H7 (cell line): ENCODE results near the gene ARHGEF16. TPM values are rescaled to one million over a fixed set of nuclear protein-coding genes. Genes with fewer than 3 reads are reported as not detected.

Experiments used
- DNase-seq: peaks from one replicate; pipeline ENCODE4 v3.0.0; 2012
- H3K27me3 ChIP-seq: 2 replicates; pipeline ENCODE4 v1.6.0; 2011; ENCODE audit warnings: mild to moderate bottlenecking, low read length; ENCODE audit not compliant: control insufficient read depth, insufficient read depth
- H3K36me3 ChIP-seq: replicated peaks from 2 replicates; pipeline ENCODE4 v1.5.1; 2011; ENCODE audit warnings: low read length; ENCODE audit not compliant: control insufficient read depth, insufficient read depth
- H3K4me3 ChIP-seq: 2 replicates; pipeline ENCODE4 v1.5.1; 2011; ENCODE audit warnings: low read depth, mild to moderate bottlenecking, control low read depth, low read length, moderate library complexity; ENCODE audit not compliant: insufficient read depth
- total RNA-seq: library from RNA; depleted of rRNA; stranded (reverse); fragments of >200 nt; shearing (Covaris generic); gene quantifications from 2 replicates; pipeline ENCODE4 v1.2.3, GENCODE V29; 2014

The ARHGEF16 gene
- total RNA-seq, 1 experiment from 2014 or later: 45.8 TPM

DNA sequence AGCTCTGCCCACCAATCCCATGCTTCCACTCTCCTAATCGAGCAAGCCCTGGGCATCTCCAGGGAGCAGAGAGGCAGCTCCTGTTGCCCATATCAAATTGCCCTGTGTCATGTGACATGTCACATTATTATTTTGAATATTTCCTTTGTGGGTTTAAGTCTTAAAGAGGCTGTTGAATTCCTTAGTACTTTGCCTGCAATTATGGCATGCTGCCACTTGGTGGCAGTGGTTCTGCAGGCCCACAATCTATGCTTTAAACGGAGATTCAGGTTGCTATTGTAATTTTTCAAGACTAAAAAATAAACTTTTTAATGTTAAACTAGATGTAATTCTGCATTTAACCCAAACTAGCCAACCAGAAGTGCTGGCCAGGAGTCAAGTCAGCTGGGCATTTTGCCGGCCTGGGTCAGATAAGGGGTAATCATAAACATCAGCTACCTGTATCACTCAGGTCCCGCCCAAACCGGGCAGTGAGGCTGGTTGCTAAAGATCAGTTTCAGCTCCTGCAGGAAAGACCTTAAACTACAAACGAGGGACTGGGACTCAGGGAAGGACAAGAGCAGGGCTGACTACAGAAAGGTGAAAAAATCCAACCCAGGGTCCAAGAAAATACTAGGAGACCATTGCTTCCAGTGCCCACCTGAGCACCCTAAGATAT is 37.3 kb upstream of the ARHGEF16 start:
- Histone ChIP-seq H3K36me3 (no peaks in the 10 kb centered on the region), H3K4me3 (no peak overlapping the region), H3K27me3 (no peaks in the 10 kb centered on the region)
- DNase-seq: no peak

DNA sequence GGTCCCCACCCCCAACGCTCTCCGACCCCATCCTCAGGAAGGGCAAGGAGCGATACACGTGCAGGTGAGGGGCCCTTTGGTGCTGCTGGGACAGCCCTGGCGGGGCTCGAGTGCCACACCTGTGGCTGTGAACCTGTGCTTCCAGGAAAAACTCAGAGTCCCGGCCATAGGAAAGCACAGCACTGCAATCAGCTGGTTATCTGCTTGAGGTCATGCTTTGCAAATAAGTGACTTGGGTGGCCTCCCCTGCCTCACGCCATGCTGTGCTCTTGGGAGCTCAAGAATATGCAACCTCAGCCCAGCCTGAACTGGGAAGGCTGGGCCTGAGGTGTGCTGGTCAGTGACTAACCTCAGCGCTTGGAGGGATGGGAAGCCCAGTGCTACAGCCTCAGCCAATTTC is 36.5 kb upstream of the ARHGEF16 start:
- Histone ChIP-seq H3K4me3 (no peak overlapping the region), H3K27me3 (no peaks in the 10 kb centered on the region), H3K36me3 (no peaks in the 10 kb centered on the region)
- no peak for DNase-seq

DNA sequence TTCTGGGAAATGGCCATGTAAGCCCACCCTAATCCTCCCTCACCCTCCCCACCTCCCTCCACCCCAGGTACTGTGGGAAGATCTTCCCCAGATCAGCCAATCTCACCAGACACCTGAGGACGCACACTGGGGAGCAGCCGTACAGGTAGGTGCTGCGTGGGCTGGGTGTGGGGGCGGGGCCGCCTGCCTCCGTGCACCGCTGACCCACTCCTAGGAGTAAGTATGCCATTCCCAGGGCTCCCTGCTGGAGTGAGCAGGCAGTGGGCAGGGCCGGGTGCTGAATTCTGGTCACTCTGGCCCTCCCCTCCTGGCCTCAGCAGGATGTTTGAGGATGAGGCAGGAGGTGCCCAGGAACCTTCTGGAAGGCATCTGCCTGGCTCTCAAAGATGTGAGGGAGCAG is 35.9 kb upstream of the ARHGEF16 start:
- H3K36me3 ChIP-seq: no peaks in the 10 kb centered on the region
- no peak for DNase-seq
- no peaks in the 10 kb centered on the region for H3K27me3 ChIP-seq
- no peak overlapping the region for H3K4me3 ChIP-seq

DNA sequence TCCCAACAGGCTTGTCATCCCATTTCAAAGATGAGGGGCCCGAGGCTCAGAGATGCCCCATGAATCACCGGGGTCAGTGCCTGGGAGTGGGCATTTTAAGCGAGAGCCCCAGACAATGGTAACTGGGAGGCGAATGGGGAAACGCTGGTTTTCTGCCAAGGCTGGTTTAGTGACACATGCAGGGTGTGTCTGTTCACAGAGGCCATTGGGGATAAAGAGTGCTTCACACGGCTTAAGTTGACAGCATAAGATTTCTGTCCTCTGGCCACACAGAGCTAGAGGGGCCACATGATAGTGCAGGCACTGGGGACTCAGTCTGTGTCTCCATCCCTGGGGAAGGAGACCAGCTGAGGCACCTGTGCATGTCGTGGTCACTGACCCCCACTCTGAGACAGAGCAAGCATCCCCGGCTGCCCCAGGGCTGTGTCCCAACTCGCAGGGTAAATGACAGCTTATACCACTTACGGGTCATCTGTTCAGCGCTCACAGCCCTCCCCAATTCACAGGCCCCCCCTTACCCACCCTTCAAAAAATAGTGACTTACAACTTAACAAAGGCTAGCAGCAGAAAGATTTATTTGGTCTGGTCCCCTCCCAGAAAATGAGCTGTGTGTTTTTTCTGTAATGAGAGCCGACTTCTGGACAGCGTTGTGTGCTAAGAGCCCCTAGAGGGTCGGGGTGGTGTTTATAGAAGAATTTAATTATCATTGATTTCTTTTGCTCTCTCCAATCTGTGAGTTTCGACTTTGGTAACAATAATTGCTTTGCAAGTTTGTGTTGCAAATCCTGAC is 34.9 kb upstream of the ARHGEF16 start:
- H3K36me3 ChIP-seq: no peaks in the 10 kb centered on the region
- no peak for DNase-seq
- H3K4me3 ChIP-seq: no peak overlapping the region

DNA sequence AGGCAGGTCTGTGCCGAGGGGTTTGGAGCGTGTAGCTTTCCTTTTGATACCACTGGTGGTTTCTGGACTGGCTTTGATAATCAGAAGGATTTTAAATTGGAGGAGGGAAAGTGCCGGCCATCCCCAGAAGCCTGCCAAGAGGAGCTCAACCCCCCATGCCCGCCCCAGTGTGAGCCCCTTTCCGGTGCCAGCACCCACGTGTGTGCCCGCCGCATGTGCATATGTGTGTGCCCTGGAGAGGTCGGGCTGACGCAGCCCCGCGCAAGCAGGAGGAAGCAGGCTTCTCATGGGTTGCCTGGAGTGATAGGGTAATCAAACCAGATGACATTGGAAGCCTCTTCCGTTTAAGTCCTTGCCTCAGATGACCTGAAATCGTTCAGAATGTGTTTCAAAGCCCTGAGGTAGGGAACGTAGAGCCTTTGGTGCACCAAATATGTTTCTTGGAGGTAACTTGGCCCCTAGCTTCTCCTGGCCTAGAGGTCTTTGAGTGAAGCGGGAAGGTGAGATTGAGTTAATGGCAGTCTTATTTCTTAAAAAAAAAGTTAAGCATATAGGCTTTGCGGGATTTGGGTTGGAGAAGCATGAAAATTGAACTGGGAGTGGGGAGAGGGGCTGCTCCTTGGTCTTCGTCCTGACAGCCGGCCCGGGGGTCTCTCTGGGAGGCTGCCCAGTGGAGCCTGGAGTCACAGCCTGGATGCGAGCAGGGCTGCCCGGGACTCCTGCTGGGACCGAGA is 34.1 kb upstream of the ARHGEF16 start:
- Histone ChIP-seq H3K36me3 (no peaks in the 10 kb centered on the region), H3K27me3 (no peaks in the 10 kb centered on the region), H3K4me3 (no peak overlapping the region)
- no peak for DNase-seq

More for the DNA sequence above, 34.9 kb upstream of the ARHGEF16 start:
- no peaks in the 10 kb centered on the region for H3K27me3 ChIP-seq

DNA sequence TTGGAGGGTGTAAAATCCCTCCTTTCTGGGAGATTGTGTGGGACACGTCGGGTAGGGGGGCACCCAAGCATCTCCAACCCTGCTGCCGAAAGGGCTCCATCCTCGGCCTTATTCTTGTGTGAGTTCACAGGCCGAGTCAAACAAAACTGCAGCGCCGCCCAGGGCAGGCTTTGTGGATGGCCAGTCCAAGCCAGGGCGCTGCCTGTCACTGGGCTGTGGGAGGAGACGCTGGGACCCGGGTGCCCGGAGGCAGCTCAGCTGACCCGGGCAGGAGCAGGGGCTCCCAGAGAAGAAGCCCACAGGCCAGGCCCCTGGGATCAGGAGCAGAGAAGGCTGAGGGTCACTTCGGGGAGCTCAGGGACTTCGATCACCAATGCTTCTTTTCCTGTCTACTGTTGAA is 31.8 kb upstream of the ARHGEF16 start:
- DNase-seq: no peak
- no peaks in the 10 kb centered on the region for H3K36me3 ChIP-seq
- no peak overlapping the region for H3K4me3 ChIP-seq
- H3K27me3 ChIP-seq: no peaks in the 10 kb centered on the region

DNA sequence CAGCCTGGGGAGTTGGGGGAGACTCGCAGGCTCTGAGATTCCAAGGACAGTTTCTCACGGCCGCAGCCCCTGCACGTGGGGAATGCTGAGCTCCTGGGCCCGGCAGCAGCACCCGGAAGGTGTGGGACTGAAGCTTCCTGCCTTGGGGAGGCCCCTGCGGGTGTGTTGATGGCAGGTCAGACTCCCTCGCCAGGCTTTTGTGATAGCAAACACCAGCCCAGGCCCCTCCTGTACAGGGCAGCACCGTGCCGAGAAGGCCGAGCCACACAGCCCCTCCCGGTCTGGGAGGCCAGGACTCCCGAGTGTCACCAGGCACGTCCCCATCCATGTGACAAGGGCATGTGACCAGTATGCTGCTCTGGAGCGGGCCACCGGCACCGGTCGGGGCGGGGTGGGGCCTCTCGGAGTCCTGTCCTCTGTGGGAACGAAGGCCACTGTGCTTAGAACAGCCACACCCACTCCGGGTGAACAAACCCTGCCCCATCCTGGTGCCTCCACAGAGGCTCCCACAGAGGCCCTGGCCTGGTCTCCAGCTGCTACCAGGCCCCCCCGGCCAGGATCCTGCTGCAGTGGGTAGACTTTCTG is 31.1 kb upstream of the ARHGEF16 start:
- Histone ChIP-seq H3K27me3 (no peaks in the 10 kb centered on the region), H3K4me3 (no peak overlapping the region), H3K36me3 (no peaks in the 10 kb centered on the region)
- no peak for DNase-seq

DNA sequence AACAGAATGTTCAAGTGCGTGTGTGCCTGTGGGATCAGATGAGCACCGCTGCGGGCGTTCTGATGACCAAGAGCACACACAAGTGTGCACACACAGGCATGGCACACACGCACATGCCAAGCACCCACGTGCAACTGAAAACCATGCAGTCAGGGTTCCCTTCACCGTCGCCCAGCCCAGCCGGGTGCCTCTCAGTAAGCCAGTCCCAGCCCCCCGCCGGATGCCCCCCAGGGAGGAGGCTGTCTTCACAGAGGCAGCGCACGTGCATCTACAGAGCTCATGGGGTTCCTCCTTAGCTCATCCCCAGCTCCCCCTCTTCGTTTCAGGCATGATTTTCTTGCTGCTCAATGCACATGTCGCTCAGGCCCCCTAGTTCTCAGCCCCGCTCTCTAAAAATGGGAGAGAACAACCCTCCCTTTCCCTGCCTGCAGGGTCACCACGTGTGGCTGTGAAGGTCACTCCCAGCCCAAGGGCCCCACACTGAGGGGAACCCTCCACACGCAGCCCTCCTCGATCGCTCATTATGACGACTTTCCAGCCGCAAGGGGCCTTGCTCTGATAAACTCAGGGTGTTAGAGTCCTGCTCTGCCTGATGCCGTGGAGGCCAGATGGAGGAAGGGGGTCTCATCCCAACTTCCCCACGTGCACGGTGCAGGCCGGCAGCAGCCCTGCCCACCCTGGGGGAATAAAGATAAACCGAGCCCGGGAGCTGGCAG is 30.4 kb upstream of the ARHGEF16 start:
- no peaks in the 10 kb centered on the region for H3K27me3 ChIP-seq
- no peak for DNase-seq
- no peak overlapping the region for H3K4me3 ChIP-seq
- no peaks in the 10 kb centered on the region for H3K36me3 ChIP-seq

DNA sequence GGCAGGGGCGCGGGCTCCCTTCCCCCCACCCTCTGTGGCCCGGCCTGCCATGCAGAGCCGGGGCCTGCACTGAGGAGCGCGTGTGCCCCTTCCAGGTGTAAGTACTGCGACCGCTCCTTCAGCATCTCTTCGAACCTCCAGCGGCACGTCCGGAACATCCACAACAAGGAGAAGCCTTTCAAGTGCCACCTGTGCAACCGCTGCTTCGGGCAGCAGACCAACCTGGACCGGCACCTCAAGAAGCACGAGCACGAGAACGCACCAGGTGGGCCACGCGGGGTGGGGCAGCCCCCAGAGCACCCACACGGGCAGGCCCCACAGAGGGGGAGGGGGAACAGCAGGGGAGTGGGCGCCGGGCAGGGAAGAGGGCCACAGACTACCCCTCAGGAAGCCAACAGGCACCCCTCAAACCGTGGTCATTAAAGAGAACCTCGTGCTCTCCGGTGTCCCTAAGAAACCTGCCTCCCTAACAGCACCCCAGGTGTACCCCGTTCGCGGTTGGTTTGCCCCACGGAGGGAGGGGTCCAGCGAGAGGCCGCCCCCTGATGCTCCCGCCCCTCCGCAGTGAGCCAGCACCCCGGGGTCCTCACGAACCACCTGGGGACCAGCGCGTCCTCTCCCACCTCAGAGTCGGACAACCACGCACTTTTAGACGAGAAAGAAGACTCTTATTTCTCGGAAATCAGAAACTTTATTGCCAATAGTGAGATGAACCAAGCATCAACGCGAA is 28.8 kb upstream of the ARHGEF16 start:
- DNase-seq: no peak
- Histone ChIP-seq H3K36me3 (no peaks in the 10 kb centered on the region), H3K4me3 (no peak overlapping the region), H3K27me3 (no peaks in the 10 kb centered on the region)

DNA sequence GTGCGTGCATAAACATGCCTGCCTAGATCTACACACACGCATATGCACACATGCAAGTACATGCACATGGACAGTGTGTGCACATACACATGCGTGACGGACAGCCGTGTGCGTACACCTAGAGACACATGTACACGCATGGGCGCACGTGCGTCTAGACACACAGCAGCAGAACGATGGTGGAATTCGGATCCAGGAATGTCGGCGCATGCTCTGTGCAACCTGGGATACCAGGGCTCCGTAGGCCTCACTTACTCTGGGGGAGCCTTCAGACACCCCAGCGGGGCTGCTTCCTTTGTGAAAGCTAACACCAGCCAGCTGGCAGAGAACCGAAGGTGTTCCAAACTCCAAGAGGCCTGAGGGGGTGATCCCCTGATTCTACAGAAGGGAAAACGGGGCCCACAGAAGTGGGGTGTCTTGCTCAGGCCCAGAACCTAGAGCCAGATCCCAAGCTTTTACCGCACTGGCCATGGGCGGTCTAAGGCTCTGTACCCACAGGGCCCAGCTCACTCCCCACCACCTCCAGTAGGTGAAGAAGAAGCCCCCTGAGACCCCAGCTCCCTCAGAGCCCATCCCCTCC is 27.4 kb upstream of the ARHGEF16 start:
- no peaks in the 10 kb centered on the region for H3K36me3 ChIP-seq
- DNase-seq: no peak

DNA sequence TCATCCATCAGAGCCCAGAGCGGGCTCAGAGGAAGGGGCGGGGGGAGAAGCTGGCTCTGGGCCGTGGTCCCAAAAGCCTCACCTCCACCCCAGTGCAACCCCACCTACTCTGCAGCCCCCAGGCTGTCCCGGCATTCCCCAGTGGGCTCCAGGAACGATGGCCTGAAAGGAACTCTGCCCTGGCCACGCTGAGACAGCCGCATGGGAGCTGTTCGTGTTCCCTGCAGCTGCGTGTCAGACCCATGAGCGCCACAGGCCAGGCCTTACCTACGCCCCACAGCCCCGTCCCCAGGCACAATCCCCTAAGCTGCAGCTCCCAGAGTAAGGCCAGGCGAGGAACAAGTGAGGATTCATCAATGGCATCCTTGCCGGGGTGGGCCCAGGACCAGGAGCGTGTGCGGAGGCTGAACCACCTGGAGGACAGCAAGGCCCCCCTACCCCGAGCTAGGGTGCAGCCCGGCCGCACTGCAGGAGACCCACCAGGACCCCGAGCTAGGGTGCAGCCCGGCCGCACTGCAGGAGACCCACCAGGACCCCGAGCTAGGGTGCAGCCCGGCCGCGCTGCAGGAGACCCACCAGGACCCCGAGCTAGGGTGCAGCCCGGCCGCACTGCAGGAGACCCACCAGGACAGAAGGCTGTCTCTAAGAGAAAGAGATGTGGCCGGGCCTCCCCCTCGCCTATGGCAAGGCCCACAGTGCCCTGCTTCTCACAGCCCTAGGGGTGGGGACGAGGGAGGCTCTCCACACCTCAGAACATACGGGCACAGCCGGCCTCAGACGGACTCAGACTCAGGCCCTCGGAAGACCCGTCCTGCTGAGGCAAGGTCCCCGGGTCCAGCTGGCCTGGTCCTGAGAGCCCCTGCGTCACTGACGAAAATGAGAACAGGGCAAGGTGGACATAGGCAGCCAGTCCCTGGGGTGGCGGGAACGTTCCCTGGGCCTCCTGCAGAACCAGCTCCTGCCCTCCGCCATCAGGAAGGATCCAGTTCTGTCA is 26.5 kb upstream of the ARHGEF16 start:
- no peak for DNase-seq
- no peaks in the 10 kb centered on the region for H3K36me3 ChIP-seq
- no peaks in the 10 kb centered on the region for H3K27me3 ChIP-seq
- H3K4me3 ChIP-seq: no peak overlapping the region

More for the DNA sequence above, 27.4 kb upstream of the ARHGEF16 start:
- no peaks in the 10 kb centered on the region for H3K27me3 ChIP-seq
- no peak overlapping the region for H3K4me3 ChIP-seq

DNA sequence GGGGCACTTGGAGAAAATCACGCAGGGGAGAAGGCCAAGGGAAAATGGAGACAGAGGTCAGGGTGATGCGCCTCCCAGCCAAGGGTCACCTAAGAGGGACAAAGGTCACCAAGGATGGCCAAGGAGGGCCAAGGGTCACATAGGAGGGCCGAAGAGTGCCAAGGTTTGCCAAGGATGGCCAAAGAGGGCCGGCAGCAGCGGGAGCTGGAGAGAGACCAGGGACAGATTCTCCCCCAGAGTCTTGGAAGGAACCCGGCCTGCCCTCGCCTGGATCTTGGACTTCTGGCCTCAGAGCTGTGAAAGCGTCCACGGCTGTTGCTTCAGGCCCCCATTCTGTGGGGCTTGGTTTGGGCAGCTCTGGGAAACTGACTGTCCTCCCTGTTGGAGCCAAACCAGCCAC is 25.6 kb upstream of the ARHGEF16 start:
- no peak for DNase-seq
- H3K27me3 ChIP-seq: no peaks in the 10 kb centered on the region
- H3K4me3 ChIP-seq: no peak overlapping the region
- no peaks in the 10 kb centered on the region for H3K36me3 ChIP-seq
